ENCODE data around the gene PKLR.

The PKLR gene

DNA sequence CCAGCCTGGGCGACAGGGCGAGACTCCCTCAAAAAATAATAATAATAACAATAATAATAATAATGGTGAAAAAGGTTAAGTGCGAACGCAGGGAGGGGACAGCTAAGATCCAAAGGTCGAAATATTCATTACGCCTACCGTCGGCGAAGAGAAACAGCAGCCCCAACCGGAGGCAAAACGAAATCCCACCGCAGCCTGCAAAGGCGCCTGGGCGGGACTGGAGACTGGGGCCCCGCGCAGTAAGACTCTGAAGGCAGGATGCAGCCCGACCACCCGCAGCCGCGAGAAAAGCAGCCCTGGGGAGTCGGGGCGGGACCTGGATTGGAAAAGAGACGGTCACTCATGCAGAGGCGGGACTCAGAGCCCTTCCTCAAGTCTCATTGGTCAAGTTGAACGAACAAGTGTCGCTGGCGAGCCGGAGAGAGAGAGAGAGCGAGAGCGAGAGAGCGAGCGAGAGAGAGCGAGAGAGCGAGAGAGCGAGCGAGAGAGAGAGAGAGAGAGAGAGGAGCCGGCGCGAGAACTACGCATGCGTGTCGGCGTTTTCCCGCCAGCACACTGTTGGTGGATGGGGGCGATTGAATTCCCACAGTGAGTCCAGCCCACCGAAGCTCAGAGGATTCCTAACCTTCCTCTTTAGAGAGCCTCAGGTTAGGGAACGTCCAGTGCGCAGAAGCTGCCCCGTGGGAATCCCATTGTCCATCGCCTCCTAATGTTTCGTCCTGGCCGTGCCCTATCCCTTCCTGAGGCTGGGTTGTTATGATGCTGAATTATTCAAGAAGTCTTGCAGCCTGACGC, 56.7 kb downstream of the PKLR start:
- H3K36me3 ChIP-seq (ENCODE audit: control insufficient read depth, insufficient read depth, low read length) = peaks cover 34% of the 10 kb centered on the region
- H3K4me3 ChIP-seq (ENCODE audit: extremely low read depth, insufficient read depth, low read length, poor library complexity, severe bottlenecking) = peak overlapping the region; percentile 64
- peaks cover 11% of the 10 kb centered on the region for H3K4me1 ChIP-seq (ENCODE audit: control insufficient read depth, insufficient read depth, low read length, poor library complexity, severe bottlenecking)
- H3K9me3 ChIP-seq (ENCODE audit: control insufficient read depth, low read length) = no peaks in the 10 kb centered on the region
- WGBS, 2 experiments (ENCODE audit: insufficient coverage in 2 of 2) = 0 to 1% methylated on average over 36 to 45 of the region's 53 CpGs
- H3K27ac ChIP-seq (ENCODE audit: low read depth, low read length, severe bottlenecking) = peak overlapping the region; percentile 90

DNA sequence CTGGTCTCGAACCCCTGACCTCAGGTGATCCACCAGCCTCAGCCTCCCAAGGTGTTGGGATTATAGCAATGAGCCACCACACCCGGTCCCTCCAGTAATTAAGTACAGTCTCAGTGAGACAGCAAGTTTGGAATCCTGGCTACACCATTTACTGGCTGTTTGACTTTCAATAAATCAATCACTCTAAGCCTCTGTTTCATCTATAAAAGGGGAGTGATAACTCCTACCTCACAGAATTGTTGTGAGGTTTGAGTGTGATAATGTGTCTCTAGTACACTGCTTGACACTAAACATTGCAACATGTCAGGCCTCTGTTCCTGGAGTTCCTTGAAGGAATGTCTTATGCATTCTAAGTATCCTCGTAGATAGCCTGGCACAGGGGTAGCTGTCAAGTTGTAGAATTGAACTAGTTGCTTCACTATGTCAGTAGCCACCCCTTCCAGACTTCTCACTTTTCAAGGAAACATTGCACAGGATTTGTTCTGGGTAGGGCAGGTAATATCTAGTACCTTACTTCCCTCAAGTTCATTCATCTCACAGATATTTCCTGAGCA, 58.4 kb downstream of the PKLR start:
- Histone ChIP-seq H3K36me3 (ENCODE audit: control insufficient read depth, insufficient read depth, low read length) (peaks cover 23% of the 10 kb centered on the region), H3K4me3 (ENCODE audit: extremely low read depth, insufficient read depth, low read length, poor library complexity, severe bottlenecking) (peak overlapping the region; percentile 64), H3K4me1 (ENCODE audit: control insufficient read depth, insufficient read depth, low read length, poor library complexity, severe bottlenecking) (peaks cover 11% of the 10 kb centered on the region), H3K27ac (ENCODE audit: low read depth, low read length, severe bottlenecking) (peak overlapping the region; percentile 66), H3K9me3 (ENCODE audit: control insufficient read depth, low read length) (no peaks in the 10 kb centered on the region)
- WGBS, 2 experiments (ENCODE audit: insufficient coverage in 2 of 2) = 100% methylated on average over 2 of the region's 3 CpGs; no CpG with 5 or more reads in 1 of the 2 experiments

DNA sequence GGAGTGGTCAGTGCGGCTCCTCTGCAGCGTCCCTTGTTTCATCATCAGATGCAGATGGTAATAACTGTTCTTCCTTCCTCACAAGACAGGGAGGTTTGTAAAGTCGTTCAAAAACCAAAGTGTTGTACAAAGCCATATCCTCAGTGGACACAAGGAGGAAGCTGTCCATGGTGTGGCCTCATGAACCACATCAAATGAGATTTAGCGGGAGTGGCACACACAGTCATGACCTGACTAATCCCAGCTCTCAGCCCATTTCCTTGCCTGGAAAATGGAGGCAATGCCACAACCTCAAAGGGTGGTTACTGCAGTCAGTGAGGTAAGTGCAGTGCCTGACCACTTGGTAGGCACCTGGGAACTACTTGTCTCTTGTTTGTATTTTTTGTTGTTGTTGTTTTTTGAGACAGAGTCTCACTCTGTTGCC, 59.4 kb downstream of the PKLR start:
- Histone ChIP-seq H3K9me3 (ENCODE audit: control insufficient read depth, low read length) (no peaks in the 10 kb centered on the region), H3K27ac (ENCODE audit: low read depth, low read length, severe bottlenecking) (no peak overlapping the region), H3K4me1 (ENCODE audit: control insufficient read depth, insufficient read depth, low read length, poor library complexity, severe bottlenecking) (peaks cover 11% of the 10 kb centered on the region), H3K36me3 (ENCODE audit: control insufficient read depth, insufficient read depth, low read length) (peaks cover 21% of the 10 kb centered on the region), H3K4me3 (ENCODE audit: extremely low read depth, insufficient read depth, low read length, poor library complexity, severe bottlenecking) (no peak overlapping the region)
- WGBS, 2 experiments (ENCODE audit: insufficient coverage in 2 of 2) = 73 to 86% methylated on average over 3 of the region's 4 CpGs

- peak overlapping the region; percentile 33 for H3K4me3 ChIP-seq (ENCODE audit: extremely low read depth, insufficient read depth, low read length, poor library complexity, severe bottlenecking)
Measured at GRCh38 chr1:155241069-155241679, 60.1 kb downstream of the PKLR start.

More at GRCh38 chr1:155241069-155241679, 60.1 kb downstream of the PKLR start:
- 22 to 23% methylated on average over 4 of the region's 4 CpGs for WGBS, 2 experiments (ENCODE audit: insufficient coverage in 2 of 2)
- Histone ChIP-seq H3K9me3 (ENCODE audit: control insufficient read depth, low read length) (no peaks in the 10 kb centered on the region), H3K4me1 (ENCODE audit: control insufficient read depth, insufficient read depth, low read length, poor library complexity, severe bottlenecking) (peaks cover 11% of the 10 kb centered on the region), H3K27ac (ENCODE audit: low read depth, low read length, severe bottlenecking) (peak overlapping the region; percentile 57), H3K36me3 (ENCODE audit: control insufficient read depth, insufficient read depth, low read length) (peaks cover 22% of the 10 kb centered on the region)

Measured in mesodermal cell (in vitro differentiated cells).